WERI-Rb-1 (cell line): ENCODE data around the gene FSIP2.

ENCODE experiments used
- DNase-seq: peaks from one replicate; pipeline ENCODE4 v3.0.0-alpha.2; 2020
- H3K27ac ChIP-seq: fragments of 250-450 bp; sonication (Bioruptor Pico); 2 replicates; pipeline ENCODE4 v1.5.1; 2020; ENCODE audit warnings: mild to moderate bottlenecking, moderate library complexity
- H3K27me3 ChIP-seq: fragments of 250-450 bp; sonication (Bioruptor Pico); 2 replicates; pipeline ENCODE4 v1.5.1; 2021; ENCODE audit warnings: mild to moderate bottlenecking, low read depth, moderate library complexity; ENCODE audit not compliant: insufficient read depth, severe bottlenecking
- H3K36me3 ChIP-seq: fragments of 250-450 bp; sonication (Bioruptor Pico); 2 replicates; pipeline ENCODE4 v1.5.1; 2020; ENCODE audit warnings: mild to moderate bottlenecking, moderate library complexity
- H3K4me3 ChIP-seq: 2 replicates; pipeline ENCODE4 v1.5.1; 2011; ENCODE audit warnings: low read depth, mild to moderate bottlenecking, control low read depth, low read length
- H3K9me3 ChIP-seq: fragments of 250-450 bp; sonication (Bioruptor Pico); 2 replicates; pipeline ENCODE4 v1.5.1; 2021; ENCODE audit warnings: mild to moderate bottlenecking, moderate library complexity; ENCODE audit not compliant: severe bottlenecking
- CTCF ChIP-seq: IDR thresholded peaks from 2 replicates; pipeline ENCODE4 v1.5.1; 2011; ENCODE audit warnings: low read depth, mild to moderate bottlenecking, control low read depth, inconsistent platforms, low read length

FSIP2 gene

GRCh38 chr2:185813707-185814106 is 75.1 kb downstream of the FSIP2 start:
- no peak overlapping the region for H3K27ac ChIP-seq
- H3K27me3 ChIP-seq = no peaks in the 10 kb centered on the region
- H3K4me3 ChIP-seq = no peak overlapping the region
- no peaks in the 10 kb centered on the region for H3K9me3 ChIP-seq
- TF ChIP-seq CTCF = no peak
- no peaks in the 10 kb centered on the region for H3K36me3 ChIP-seq
- no peak for DNase-seq

- no peak for DNase-seq
- no peak for TF ChIP-seq CTCF
- H3K9me3 ChIP-seq = no peaks in the 10 kb centered on the region
- no peak overlapping the region for H3K27ac ChIP-seq
- no peak overlapping the region for H3K4me3 ChIP-seq
- H3K27me3 ChIP-seq = no peaks in the 10 kb centered on the region
- no peaks in the 10 kb centered on the region for H3K36me3 ChIP-seq
These were observed 79.4 kb downstream of the FSIP2 start for GRCh38 chr2:185817991-185818390.

- TF ChIP-seq CTCF = no peak
These were observed 82.9 kb downstream of the FSIP2 start for GRCh38 chr2:185821467-185821866.

GRCh38 chr2:185823773-185824172 is 85.2 kb downstream of the FSIP2 start:
- no peak overlapping the region for H3K4me3 ChIP-seq
- no peak overlapping the region for H3K27ac ChIP-seq
- H3K36me3 ChIP-seq = no peaks in the 10 kb centered on the region
- H3K27me3 ChIP-seq = no peaks in the 10 kb centered on the region
- DNase-seq = no peak
- no peaks in the 10 kb centered on the region for H3K9me3 ChIP-seq
- no peak for TF ChIP-seq CTCF

More at GRCh38 chr2:185821467-185821866, 82.9 kb downstream of the FSIP2 start:
- Histone ChIP-seq H3K9me3 (no peaks in the 10 kb centered on the region), H3K27ac (no peak overlapping the region), H3K36me3 (no peaks in the 10 kb centered on the region), H3K27me3 (no peaks in the 10 kb centered on the region), H3K4me3 (no peak overlapping the region)
- no peak for DNase-seq

GRCh38 chr2:185825557-185825956 is 87.0 kb downstream of the FSIP2 start:
- Histone ChIP-seq H3K27ac (no peak overlapping the region), H3K36me3 (no peaks in the 10 kb centered on the region), H3K4me3 (no peak overlapping the region), H3K27me3 (no peaks in the 10 kb centered on the region), H3K9me3 (no peaks in the 10 kb centered on the region)
- no peak for DNase-seq
- TF ChIP-seq CTCF = no peak

- H3K27me3 ChIP-seq = no peaks in the 10 kb centered on the region
- H3K27ac ChIP-seq = no peak overlapping the region
- H3K4me3 ChIP-seq = no peak overlapping the region
- no peaks in the 10 kb centered on the region for H3K36me3 ChIP-seq
- H3K9me3 ChIP-seq = no peaks in the 10 kb centered on the region
- DNase-seq = no peak
- no peak for TF ChIP-seq CTCF
These were observed 89.7 kb downstream of the FSIP2 start for GRCh38 chr2:185828326-185828725.
